ENCODE data around the gene RASAL2. TPM values are rescaled to one million over a fixed set of nuclear protein-coding genes. Genes with fewer than 3 reads are reported as not detected.

Gene RASAL2
- total RNA-seq, 1 experiment from 2014 or later, result 22.2 TPM

DNA sequence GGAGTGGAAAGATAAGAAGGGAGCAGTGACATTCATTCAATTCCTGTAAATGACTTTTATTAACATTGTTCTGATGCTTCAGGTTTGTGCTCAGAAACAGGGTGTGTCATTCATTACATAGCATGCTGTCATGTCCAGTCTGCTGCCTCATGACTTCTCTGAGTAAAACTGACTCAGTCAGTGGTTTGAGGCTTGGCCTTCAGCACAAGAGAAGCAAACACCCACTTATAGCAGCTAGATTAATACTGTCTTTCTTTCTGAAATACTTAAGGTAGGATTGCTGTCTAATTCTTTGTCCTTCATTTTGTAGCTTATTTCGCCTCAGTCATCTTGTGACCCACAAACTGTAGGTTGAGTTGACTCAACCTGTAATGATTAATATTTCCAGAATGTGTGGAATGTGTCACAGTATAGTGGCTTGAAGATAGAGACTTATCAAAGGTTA is 32.9 kb downstream of the RASAL2 start:
- Mint-ChIP-seq H3K9me3 (peaks cover 0 to under 1% of the 10 kb centered on the region in 2 experiments; a peak in 2 of 5 replicates), H3K27me3 (ENCODE audit: low read depth) (no peaks in the 10 kb centered on the region), H3K4me3 (no peak overlapping the region), H3K4me1 (peaks cover 12% of the 10 kb centered on the region in 2 experiments), H3K27ac (no peak overlapping the region), H3K36me3 (ENCODE audit: insufficient read depth in 1 of 3, low read depth in 3 of 3) (peaks cover 0 to under 1% (median 0%) of the 10 kb centered on the region in 3 experiments; a peak in 3 of 7 replicates)
- Histone ChIP-seq H3K23ac (ENCODE audit: insufficient read length, low read depth, low read length) (no peak overlapping the region), H4K91ac (ENCODE audit: insufficient read length, low read depth, low read length) (no peak overlapping the region), H3K23me2 (ENCODE audit: insufficient read length, low read depth, low read length, poor library complexity, severe bottlenecking) (no peaks in the 10 kb centered on the region), H2BK20ac (ENCODE audit: low read depth, low read length, poor library complexity, severe bottlenecking) (no peak overlapping the region), H3K18ac (ENCODE audit: insufficient read length, low read depth, low read length) (no peak overlapping the region), H3K4ac (ENCODE audit: low read depth, low read length) (no peak overlapping the region), H4K8ac (replicated peaks; ENCODE audit: insufficient read length, low read depth, low read length) (no peak overlapping the region), H2BK12ac (ENCODE audit: insufficient read length, low read depth, low read length) (no peak overlapping the region), H3K4me1 (ENCODE audit: insufficient read depth, low read length) (no peaks in the 10 kb centered on the region; the same call in 1 of the 2 replicates), H3K9ac (ENCODE audit: extremely low read depth, insufficient read length, low read length) (no peak overlapping the region), H3K79me2 (ENCODE audit: insufficient read depth, low read length) (no peaks in the 10 kb centered on the region; the same call in 1 of the 2 replicates), H3K4me2 (ENCODE audit: insufficient read depth, insufficient read length, low read length) (no peak overlapping the region), H3T11ph (ENCODE audit: low read length) (no peak overlapping the region), H2AFZ (ENCODE audit: low read length) (no peak overlapping the region), H2BK15ac (ENCODE audit: low read depth, low read length) (no peak overlapping the region), H3K9me3 (ENCODE audit: control insufficient read depth, low read depth, low read length) (no peaks in the 10 kb centered on the region), H3K27me3 (ENCODE audit: insufficient read depth, low read length) (no peaks in the 10 kb centered on the region), H3K79me1 (ENCODE audit: insufficient read depth, low read depth, low read length, poor library complexity, severe bottlenecking) (no peaks in the 10 kb centered on the region), H2BK5ac (ENCODE audit: insufficient read length, low read length) (no peak overlapping the region), H4K20me1 (ENCODE audit: control insufficient read depth, insufficient read depth, insufficient read length) (no peaks in the 10 kb centered on the region), H3K14ac (ENCODE audit: insufficient read depth, low read length) (no peak overlapping the region), H2BK120ac (ENCODE audit: low read depth, low read length, poor library complexity, severe bottlenecking) (no peak overlapping the region), H3K27ac (ENCODE audit: insufficient read length, low read depth, low read length) (no peak overlapping the region), H2AK5ac (ENCODE audit: insufficient read length, low read length) (no peak overlapping the region), H4K5ac (ENCODE audit: insufficient read length, low read depth, low read length) (no peak overlapping the region), H3K56ac (ENCODE audit: insufficient read length, low read depth, low read length) (no peak overlapping the region)
- no peak for DNase-seq
- WGBS (ENCODE audit: extremely low coverage, insufficient read length, low lambda C conversion rate), result no CpG with 5 or more reads among the region's 1 CpG
- TF ChIP-seq, protein P1, sequence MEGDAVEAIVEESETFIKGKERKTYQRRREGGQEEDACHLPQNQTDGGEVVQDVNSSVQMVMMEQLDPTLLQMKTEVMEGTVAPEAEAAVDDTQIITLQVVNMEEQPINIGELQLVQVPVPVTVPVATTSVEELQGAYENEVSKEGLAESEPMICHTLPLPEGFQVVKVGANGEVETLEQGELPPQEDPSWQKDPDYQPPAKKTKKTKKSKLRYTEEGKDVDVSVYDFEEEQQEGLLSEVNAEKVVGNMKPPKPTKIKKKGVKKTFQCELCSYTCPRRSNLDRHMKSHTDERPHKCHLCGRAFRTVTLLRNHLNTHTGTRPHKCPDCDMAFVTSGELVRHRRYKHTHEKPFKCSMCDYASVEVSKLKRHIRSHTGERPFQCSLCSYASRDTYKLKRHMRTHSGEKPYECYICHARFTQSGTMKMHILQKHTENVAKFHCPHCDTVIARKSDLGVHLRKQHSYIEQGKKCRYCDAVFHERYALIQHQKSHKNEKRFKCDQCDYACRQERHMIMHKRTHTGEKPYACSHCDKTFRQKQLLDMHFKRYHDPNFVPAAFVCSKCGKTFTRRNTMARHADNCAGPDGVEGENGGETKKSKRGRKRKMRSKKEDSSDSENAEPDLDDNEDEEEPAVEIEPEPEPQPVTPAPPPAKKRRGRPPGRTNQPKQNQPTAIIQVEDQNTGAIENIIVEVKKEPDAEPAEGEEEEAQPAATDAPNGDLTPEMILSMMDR (conservative IDR thresholded peaks at IDR 0.05), result no peak
